Activated naive CD8-positive, alpha-beta T cell (primary cell): Measurements from ENCODE around the gene PMM1.
"Not testable (repeated sequence)": the region's sequence is repeated elsewhere in the genome, so short reads cannot be mapped to it uniquely, and the experiment has no call there.

Source experiments
- H3K27ac Mint-ChIP-seq: one replicate; pipeline ENCODE4 v1.8.0; 2021; ENCODE audit warnings: mixed read lengths
- H3K27me3 Mint-ChIP-seq: one replicate; pipeline ENCODE4 v1.8.0; 2021; ENCODE audit warnings: mixed read lengths
- H3K36me3 Mint-ChIP-seq: one replicate; pipeline ENCODE4 v1.8.0; 2021; ENCODE audit warnings: mixed read lengths
- H3K4me1 Mint-ChIP-seq: one replicate; pipeline ENCODE4 v1.8.0; 2021; ENCODE audit warnings: low read depth, mixed read lengths
- H3K4me3 Mint-ChIP-seq: one replicate; pipeline ENCODE4 v1.8.0; 2021; ENCODE audit warnings: mild to moderate bottlenecking, mixed read lengths
- H3K9me3 Mint-ChIP-seq: one replicate; pipeline ENCODE4 v1.8.0; 2021; ENCODE audit warnings: low read depth, mixed read lengths

Gene PMM1

GRCh38 chr22:41579297-41579996 lies 10.2 kb downstream of the PMM1 start:
- H3K27me3 Mint-ChIP-seq, result no peaks in the 10 kb centered on the region
- H3K9me3 Mint-ChIP-seq, result no peaks in the 10 kb centered on the region
- no peak overlapping the region for H3K27ac Mint-ChIP-seq
- no peaks in the 10 kb centered on the region for H3K4me1 Mint-ChIP-seq
- no peak overlapping the region for H3K4me3 Mint-ChIP-seq
- peaks cover 2% of the 10 kb centered on the region for H3K36me3 Mint-ChIP-seq

DNA sequence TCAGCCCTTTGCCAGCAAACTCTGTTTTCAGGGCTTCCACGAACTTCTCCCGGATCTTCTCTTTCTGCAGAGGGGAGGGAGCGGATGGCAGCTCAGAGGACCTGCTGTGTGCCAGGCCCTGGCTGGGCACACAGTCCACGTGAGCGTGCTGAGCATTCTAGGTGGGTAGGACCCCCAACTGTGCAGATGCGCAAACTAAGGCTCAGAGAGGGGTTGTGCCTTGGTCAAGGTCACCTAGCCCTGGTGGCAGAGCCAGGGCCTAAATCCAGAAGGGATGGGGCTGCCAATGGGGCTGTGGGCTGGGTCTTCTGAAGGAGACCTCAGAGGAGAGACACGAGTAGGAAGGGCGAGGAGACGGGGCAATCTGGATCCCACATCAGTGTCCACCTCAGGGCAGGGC lies 10.8 kb downstream of the PMM1 start:
- peaks cover 2% of the 10 kb centered on the region for H3K36me3 Mint-ChIP-seq
- H3K9me3 Mint-ChIP-seq, result no peaks in the 10 kb centered on the region
- no peak overlapping the region for H3K4me3 Mint-ChIP-seq
- no peaks in the 10 kb centered on the region for H3K27me3 Mint-ChIP-seq
- no peaks in the 10 kb centered on the region for H3K4me1 Mint-ChIP-seq
- H3K27ac Mint-ChIP-seq, result no peak overlapping the region

DNA sequence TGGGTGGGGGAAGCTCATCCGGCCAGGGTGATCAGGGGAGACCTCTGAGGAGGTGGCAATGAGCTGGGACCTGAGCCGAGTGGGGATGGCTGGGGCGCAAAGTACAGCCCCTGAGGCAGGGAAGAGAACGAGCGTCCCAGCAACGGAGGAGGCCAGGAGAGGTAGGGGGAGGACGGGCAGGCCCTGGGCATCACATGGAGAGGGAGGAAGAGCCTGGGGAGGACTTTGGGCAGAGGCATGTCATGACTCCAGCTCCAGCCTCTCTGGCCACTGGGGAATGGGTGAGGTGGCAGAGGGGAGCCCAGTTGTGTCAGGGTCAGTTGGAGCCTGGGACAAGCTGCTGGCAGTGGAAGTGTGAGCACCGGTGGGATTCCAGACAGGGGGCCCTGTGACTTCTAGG lies 11.5 kb downstream of the PMM1 start:
- Mint-ChIP-seq H3K4me1 (no peaks in the 10 kb centered on the region), H3K27ac (no peak overlapping the region), H3K27me3 (no peaks in the 10 kb centered on the region), H3K36me3 (peaks cover 2% of the 10 kb centered on the region), H3K4me3 (no peak overlapping the region), H3K9me3 (no peaks in the 10 kb centered on the region)

GRCh38 chr22:41576877-41577276 lies 12.8 kb downstream of the PMM1 start:
- no peak overlapping the region for H3K4me3 Mint-ChIP-seq
- H3K27ac Mint-ChIP-seq, result no peak overlapping the region
- H3K4me1 Mint-ChIP-seq, result no peaks in the 10 kb centered on the region
- H3K27me3 Mint-ChIP-seq, result no peaks in the 10 kb centered on the region
- peaks cover 2% of the 10 kb centered on the region for H3K36me3 Mint-ChIP-seq
- H3K9me3 Mint-ChIP-seq, result no peaks in the 10 kb centered on the region

DNA sequence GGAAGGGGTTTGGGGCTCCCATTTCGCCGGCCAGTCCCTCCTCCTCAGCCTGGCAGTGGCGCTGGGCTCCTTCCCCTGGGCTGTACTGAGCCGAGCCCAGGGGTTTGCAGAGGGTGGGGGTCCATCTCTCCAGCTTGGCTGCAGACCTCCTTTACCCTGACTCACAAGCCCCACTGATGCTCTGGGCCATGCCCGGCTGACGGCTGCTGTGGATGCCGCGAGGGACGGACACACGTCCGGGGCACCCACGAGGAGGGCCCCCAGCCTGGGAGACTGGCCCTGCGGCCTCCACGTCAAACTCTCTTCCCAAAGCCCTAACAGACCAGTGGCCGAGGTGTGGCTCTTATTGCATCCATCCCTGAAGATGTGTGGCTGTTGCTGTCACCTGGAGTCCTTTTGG lies 14.1 kb downstream of the PMM1 start:
- no peaks in the 10 kb centered on the region for H3K9me3 Mint-ChIP-seq
- no peak overlapping the region for H3K27ac Mint-ChIP-seq
- H3K27me3 Mint-ChIP-seq, result no peaks in the 10 kb centered on the region
- H3K4me1 Mint-ChIP-seq, result no peaks in the 10 kb centered on the region
- H3K4me3 Mint-ChIP-seq, result no peak overlapping the region
- peaks cover 2% of the 10 kb centered on the region for H3K36me3 Mint-ChIP-seq

DNA sequence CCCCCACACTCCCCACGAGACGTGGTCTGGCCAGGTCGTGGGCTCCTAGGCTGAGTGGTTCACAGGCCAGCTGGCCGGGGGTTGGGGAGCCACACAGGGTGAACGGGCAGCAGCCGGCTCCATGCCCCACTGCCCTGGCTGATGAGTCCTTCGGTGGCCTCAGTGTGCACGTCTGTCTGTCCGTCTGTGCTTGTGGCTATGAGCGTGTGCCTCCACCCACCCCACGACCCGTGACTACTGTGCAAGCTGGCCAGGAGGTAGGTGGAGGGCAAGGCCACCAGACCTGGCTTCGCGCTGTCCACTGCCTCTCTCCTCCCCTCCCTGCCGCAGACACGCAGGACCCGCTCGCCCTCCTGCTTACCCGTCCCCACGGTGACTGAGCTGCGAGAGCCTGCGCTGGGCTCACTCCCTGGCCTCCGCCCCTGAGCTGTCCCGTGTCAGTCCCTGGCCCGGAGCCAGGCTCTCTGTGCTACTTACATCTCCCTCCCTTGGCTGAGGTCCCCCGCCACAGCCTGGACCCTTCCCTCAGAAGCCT lies 14.7 kb downstream of the PMM1 start:
- Mint-ChIP-seq H3K27me3 (no peaks in the 10 kb centered on the region), H3K27ac (no peak overlapping the region), H3K4me1 (no peaks in the 10 kb centered on the region)

DNA sequence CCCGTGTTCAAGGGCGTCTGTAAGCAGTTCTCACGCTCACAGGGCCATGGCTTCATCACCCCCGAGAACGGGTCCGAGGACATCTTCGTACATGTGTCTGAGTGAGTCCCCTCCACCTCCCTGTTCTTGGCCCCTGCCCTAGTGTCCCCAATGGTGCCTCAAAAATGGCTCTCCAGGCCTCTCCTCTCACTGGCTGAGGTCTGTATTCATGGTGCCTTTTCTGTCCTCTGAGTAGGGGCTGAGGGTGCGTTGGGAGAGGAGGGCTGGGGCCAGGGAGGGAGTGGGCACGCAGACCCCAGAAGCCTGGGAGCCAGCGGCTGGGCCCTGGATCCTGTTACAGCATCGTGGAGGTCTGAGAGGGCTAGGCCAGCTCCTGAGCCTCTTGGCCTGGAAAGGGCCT lies 16.0 kb downstream of the PMM1 start:
- H3K27ac Mint-ChIP-seq, result no peak overlapping the region
- H3K4me1 Mint-ChIP-seq, result no peaks in the 10 kb centered on the region
- H3K4me3 Mint-ChIP-seq, result no peak overlapping the region
- no peaks in the 10 kb centered on the region for H3K9me3 Mint-ChIP-seq
- no peaks in the 10 kb centered on the region for H3K27me3 Mint-ChIP-seq
- no peaks in the 10 kb centered on the region for H3K36me3 Mint-ChIP-seq

More for the DNA sequence above, 14.7 kb downstream of the PMM1 start:
- Mint-ChIP-seq H3K4me3 (no peak overlapping the region), H3K36me3 (peaks cover 2% of the 10 kb centered on the region), H3K9me3 (no peaks in the 10 kb centered on the region)

- H3K36me3 Mint-ChIP-seq, H3K27me3 Mint-ChIP-seq, H3K27ac Mint-ChIP-seq, H3K9me3 Mint-ChIP-seq, H3K4me1 Mint-ChIP-seq, H3K4me3 Mint-ChIP-seq: not testable (repeated sequence)
Observed at GRCh38 chr22:41572305-41572704, 17.3 kb downstream of the PMM1 start.

- Mint-ChIP-seq H3K9me3 (no peaks in the 10 kb centered on the region), H3K27ac (no peak overlapping the region), H3K4me1 (no peaks in the 10 kb centered on the region), H3K4me3 (no peak overlapping the region), H3K27me3 (no peaks in the 10 kb centered on the region), H3K36me3 (no peaks in the 10 kb centered on the region)
Observed at GRCh38 chr22:41571786-41572185, 17.9 kb downstream of the PMM1 start.

DNA sequence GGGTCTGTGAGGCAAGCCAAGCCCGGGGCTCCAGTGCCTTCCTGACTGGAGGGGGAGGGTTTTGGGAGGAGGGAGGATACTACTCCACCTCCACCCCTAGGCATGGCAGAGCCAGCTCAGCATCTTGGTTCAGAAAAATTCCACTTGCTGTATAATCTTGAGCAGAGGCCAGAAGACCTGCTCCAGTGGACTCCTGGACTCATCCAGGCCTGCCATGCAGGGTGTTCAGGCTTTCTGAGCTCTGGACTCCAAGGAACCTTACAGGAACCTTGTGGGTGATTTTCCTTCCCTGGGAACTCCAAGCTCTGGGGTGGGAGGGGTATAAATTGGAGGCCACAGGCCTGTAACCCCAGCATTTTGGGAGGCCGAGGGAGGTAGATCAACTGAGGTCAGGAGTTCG lies 19.4 kb downstream of the PMM1 start:
- H3K27me3 Mint-ChIP-seq, result no peaks in the 10 kb centered on the region
- no peaks in the 10 kb centered on the region for H3K36me3 Mint-ChIP-seq

DNA sequence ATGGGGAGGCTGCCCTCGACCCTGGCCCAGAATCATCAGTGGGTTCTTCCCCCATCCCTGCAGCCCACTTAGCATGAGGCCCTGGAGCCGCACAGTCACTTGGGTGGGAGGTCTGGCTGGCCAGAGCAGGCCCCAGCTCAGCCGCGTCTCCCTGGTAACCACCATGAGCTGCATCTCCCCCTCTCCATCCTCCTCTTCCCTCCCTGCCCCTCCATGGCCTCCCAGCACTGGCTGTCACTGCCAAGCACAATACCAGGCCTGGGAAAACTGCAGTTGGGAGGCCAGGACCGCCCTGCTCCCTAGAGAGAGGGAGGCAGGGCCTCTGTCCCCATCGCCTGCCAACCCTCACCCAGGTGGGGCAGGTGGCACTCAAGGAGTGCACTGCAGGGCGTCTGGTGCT lies 20.8 kb downstream of the PMM1 start:
- Mint-ChIP-seq H3K36me3 (no peaks in the 10 kb centered on the region), H3K9me3 (no peaks in the 10 kb centered on the region), H3K4me3 (no peak overlapping the region), H3K4me1 (no peaks in the 10 kb centered on the region), H3K27me3 (no peaks in the 10 kb centered on the region), H3K27ac (no peak overlapping the region)

More for the DNA sequence above, 19.4 kb downstream of the PMM1 start:
- no peak overlapping the region for H3K4me3 Mint-ChIP-seq
- no peak overlapping the region for H3K27ac Mint-ChIP-seq
- H3K9me3 Mint-ChIP-seq, result no peaks in the 10 kb centered on the region
- H3K4me1 Mint-ChIP-seq, result no peaks in the 10 kb centered on the region

- Mint-ChIP-seq H3K36me3 (no peaks in the 10 kb centered on the region), H3K27ac (no peak overlapping the region), H3K4me3 (no peak overlapping the region), H3K27me3 (no peaks in the 10 kb centered on the region), H3K9me3 (no peaks in the 10 kb centered on the region), H3K4me1 (no peaks in the 10 kb centered on the region)
Observed at GRCh38 chr22:41567512-41567768, 22.2 kb downstream of the PMM1 start.

DNA sequence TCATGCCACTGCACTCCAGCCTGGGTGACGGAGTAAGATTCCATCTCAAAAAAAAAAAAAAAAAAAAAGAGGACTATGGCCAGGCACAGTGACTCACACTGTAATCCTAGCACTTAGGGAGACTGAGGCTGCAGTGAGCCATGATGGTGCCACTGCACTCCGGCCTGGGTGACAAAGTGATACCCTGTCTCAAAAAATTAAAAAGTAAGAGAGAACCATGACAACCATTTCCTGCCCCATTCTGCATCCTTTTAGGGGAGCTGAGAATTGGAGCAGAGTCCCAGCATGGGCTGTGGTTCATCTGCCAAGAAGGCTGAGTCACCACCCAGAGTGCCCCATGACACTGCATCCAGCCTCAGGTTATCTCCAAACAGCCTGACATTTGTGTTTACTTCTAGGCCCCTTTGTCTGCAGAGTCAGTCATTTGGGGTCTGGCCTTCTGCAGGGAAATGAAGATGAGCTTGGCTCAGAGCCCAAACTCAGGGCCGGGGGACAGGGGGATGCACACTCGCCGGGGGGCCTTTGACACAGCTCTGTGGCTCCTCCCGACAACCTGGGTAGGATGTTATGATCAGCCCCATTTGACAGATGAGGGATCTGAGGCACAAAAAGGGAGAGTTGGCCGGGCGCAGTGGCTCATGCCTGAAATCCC lies 24.1 kb downstream of the PMM1 start:
- Mint-ChIP-seq H3K36me3 (no peaks in the 10 kb centered on the region), H3K27ac (no peak overlapping the region), H3K27me3 (peaks cover 5% of the 10 kb centered on the region), H3K9me3 (no peaks in the 10 kb centered on the region), H3K4me1 (no peaks in the 10 kb centered on the region), H3K4me3 (no peak overlapping the region)

GRCh38 chr22:41564563-41564962 lies 25.1 kb downstream of the PMM1 start:
- Mint-ChIP-seq H3K36me3 (no peaks in the 10 kb centered on the region), H3K27ac (no peak overlapping the region), H3K4me3 (no peak overlapping the region), H3K9me3 (no peaks in the 10 kb centered on the region), H3K4me1 (no peaks in the 10 kb centered on the region), H3K27me3 (peaks cover 5% of the 10 kb centered on the region)

DNA sequence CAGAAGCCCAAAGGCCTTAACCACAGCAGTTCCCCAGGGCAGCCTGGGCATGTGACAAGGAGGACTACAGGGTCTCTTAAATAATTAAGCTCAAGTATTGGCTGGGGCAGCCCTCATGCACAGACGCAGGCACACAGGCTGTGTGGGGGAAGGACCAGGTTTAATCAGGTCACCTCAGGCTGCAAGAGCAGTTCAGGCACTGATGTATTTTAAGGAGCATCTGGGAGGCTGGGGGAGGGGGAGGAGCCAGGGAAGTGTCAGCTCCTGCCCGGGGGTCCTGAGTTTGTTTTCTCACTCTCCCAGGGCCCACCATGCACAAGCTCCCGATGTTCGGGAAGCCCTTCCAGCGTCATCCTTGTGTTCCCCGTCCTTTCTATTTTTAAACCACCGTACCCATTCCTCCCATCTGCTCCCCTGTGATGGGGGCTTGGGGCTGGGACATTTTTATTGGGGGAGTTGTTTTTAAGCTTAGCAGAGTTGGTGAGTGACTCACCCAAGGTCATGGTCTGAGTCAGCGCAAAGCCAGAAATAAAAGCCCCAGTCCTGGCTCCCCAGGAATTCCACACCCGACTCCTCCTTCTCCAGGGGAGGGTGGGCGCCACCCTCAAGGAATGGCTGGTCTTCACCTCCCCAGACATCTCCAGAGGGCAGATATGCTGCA lies 26.5 kb downstream of the PMM1 start:
- Mint-ChIP-seq H3K4me1 (no peaks in the 10 kb centered on the region), H3K4me3 (no peak overlapping the region), H3K27ac (no peak overlapping the region), H3K27me3 (peaks cover 5% of the 10 kb centered on the region), H3K36me3 (no peaks in the 10 kb centered on the region), H3K9me3 (no peaks in the 10 kb centered on the region)
